ENCODE measurements around the gene MSX1.

The MSX1 gene

DNA sequence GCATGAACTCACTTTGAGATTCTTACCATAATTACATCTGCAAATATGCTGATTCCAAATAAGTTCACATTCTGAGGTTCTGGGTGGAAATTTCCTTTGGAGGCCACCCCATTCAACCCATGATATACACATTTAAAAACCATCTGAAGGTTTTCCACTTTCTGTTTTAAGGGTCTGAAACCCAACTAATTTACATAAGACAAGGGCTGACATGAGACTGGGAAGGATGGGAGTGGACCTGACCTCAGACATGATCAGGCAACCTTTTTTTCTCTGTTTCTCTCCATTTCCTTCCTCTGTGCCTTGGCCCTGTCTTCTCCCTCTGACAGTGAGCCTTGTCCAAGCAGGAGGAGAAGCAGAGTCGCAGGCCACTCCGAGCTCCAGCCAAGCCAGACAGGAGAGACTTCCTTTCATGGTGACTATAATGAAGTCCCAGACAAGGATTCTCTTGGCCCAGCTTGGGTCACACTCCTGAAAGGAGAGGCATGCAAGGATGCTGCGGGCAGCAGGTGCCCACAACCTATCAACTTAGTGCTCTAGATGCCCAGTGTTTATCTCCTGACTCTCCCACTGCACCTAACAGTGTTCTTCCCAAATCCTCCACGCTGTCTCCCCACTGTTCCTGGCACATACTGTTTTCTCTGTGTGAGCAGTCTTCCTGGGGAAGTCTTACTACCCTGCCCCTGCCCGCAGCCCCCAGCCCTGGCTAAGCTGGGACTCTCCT, 39.9 kb downstream of the MSX1 start:
- in situ Hi-C loops (cut with HindIII; ENCODE audit: low sequenced_read_pairs), result no loop called here

GRCh38 chr4:4901877-4902276, 42.4 kb downstream of the MSX1 start:
- in situ Hi-C loops (cut with HindIII; ENCODE audit: low sequenced_read_pairs), result no loop called here

- in situ Hi-C loops (cut with HindIII; ENCODE audit: low sequenced_read_pairs), result no loop called here
These were observed 52.7 kb downstream of the MSX1 start for GRCh38 chr4:4912155-4912554.

DNA sequence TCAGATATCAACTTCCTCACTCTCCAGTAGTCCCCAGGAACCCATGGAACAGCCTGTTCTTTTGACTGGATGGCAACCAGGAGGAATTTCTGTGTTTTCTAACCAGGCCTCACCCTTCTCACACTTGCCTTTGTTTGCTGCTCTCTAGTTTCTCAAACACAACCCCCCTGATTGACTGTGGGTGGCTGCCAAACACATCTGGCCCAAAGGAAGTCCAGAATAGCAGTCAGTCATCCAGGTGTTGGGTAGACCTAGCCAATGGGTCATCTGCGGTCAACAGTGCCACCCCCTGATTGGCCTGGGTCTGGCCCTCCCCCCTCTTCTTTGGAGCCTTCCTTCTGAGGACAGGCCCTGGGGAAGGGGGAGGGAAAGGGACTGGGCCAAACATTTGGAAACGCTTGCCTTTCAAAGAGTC, 53.7 kb downstream of the MSX1 start:
- in situ Hi-C loops (cut with HindIII; ENCODE audit: low sequenced_read_pairs), result no loop called here

Data from DLD1 (cell line).